Activated CD4-positive, alpha-beta memory T cell treated with anti-CD3 and anti-CD28 coated beads, Interleukin-2, amount 10 ng/mL, durations not matched to agents 7 days and 5 days (primary cell): Measurements from ENCODE around the gene TMPRSS5. TPM values are rescaled to one million over a fixed set of nuclear protein-coding genes. Genes with fewer than 3 reads are reported as not detected.

Experiments
- CTCF ChIA-PET: fragments of 350-600 bp; sonication (Branson Sonifier 250); formaldehyde crosslinking; loops from one replicate; lab custom pipeline; 2021; ENCODE audit warnings: antibody characterized with exemption, inconsistent platforms; lab: Charles Lee
- POLR2A ChIA-PET: fragments of 350-600 bp; sonication (Branson Sonifier 250); formaldehyde crosslinking; loops from one replicate; lab custom pipeline; 2021; ENCODE audit warnings: antibody characterized with exemption; lab: Charles Lee
- DNase-seq: peaks from one replicate; pipeline ENCODE4 v3.0.0-alpha.2; 2020
- H3K27ac Mint-ChIP-seq: one replicate; pipeline ENCODE4 v1.8.0; 2021; ENCODE audit warnings: mild to moderate bottlenecking, mixed read lengths
- H3K27me3 Mint-ChIP-seq: one replicate; pipeline ENCODE4 v1.8.0; 2021; ENCODE audit warnings: mixed read lengths
- H3K36me3 Mint-ChIP-seq: one replicate; pipeline ENCODE4 v1.8.0; 2021; ENCODE audit warnings: low read depth, mixed read lengths
- H3K4me1 Mint-ChIP-seq: one replicate; pipeline ENCODE4 v1.8.0; 2021; ENCODE audit warnings: mixed read lengths
- H3K4me3 Mint-ChIP-seq: one replicate; pipeline ENCODE4 v1.8.0; 2021; ENCODE audit warnings: mild to moderate bottlenecking, mixed read lengths
- H3K9me3 Mint-ChIP-seq: one replicate; pipeline ENCODE4 v1.8.0; 2021; ENCODE audit warnings: mixed read lengths
- total RNA-seq, 2 experiments: library from RNA; stranded (reverse); gene quantifications; one replicate each; pipeline ENCODE4 v1.2.3, GENCODE V29; 2021

TMPRSS5 gene
- total RNA-seq, 2 experiments from 2014 or later, result 0.50 to 0.78 TPM

GRCh38 chr11:113649311-113649710 is 56.8 kb downstream of the TMPRSS5 start:
- Mint-ChIP-seq H3K27me3 (peaks cover 21% of the 10 kb centered on the region), H3K4me3 (no peak overlapping the region), H3K4me1 (peaks cover 2% of the 10 kb centered on the region), H3K36me3 (no peaks in the 10 kb centered on the region), H3K27ac (no peak overlapping the region), H3K9me3 (peaks cover 2% of the 10 kb centered on the region)
- POLR2A ChIA-PET, result no interaction called here
- DNase-seq, result no peak
- CTCF ChIA-PET, result no interaction called here

DNA sequence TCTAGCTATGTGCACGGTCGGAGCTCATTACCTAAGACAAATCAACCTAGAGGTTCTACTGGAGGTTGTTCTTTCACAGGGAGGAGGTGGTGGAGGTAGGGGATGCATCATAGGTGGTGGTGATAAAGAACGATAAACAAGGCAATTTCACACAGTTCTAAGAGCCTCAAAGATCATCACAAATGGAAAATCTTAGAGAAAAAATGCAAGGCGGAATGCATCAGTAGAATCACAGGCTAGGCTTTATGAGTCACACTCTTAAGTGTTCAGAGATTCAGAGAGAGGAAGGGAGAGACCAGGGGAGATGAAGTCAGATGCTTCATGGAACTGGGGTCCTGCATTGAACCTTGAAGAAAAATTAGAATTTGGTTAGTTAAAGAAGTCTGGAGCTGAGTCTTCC is 58.3 kb downstream of the TMPRSS5 start:
- no peak for DNase-seq
- peaks cover 15% of the 10 kb centered on the region for H3K27me3 Mint-ChIP-seq
- H3K27ac Mint-ChIP-seq, result no peak overlapping the region
- no peak overlapping the region for H3K4me3 Mint-ChIP-seq
- peaks cover 2% of the 10 kb centered on the region for H3K4me1 Mint-ChIP-seq
- H3K9me3 Mint-ChIP-seq, result peaks cover 2% of the 10 kb centered on the region
- no peaks in the 10 kb centered on the region for H3K36me3 Mint-ChIP-seq
- CTCF ChIA-PET, result no interaction called here
- POLR2A ChIA-PET, result no interaction called here

DNA sequence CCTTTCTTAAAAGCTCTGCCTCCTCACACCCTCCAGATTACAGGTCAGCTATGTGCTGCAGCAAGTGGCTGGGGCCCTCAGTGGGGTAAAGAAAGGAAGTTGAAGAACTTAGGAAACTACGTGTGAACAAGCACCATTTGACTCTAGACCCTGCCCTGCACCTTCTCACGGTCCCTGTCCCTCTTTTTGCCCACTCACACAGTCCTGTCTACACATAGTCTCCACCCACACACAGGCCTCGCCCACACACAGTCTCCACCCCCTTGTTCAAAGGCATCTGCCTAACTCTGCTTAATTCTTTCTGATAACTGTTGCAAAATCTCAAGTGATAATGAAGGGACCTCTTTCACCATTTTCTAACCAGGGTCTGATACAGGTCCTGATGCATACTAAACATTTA is 59.0 kb downstream of the TMPRSS5 start:
- CTCF ChIA-PET, result interaction anchor here (0.5 kb wide), 1 partner anchor 116 kb away, joined by 3 read pairs; no protein-coding TSS in a partner anchor
- POLR2A ChIA-PET, result no interaction called here
- H3K4me3 Mint-ChIP-seq, result no peak overlapping the region

DNA sequence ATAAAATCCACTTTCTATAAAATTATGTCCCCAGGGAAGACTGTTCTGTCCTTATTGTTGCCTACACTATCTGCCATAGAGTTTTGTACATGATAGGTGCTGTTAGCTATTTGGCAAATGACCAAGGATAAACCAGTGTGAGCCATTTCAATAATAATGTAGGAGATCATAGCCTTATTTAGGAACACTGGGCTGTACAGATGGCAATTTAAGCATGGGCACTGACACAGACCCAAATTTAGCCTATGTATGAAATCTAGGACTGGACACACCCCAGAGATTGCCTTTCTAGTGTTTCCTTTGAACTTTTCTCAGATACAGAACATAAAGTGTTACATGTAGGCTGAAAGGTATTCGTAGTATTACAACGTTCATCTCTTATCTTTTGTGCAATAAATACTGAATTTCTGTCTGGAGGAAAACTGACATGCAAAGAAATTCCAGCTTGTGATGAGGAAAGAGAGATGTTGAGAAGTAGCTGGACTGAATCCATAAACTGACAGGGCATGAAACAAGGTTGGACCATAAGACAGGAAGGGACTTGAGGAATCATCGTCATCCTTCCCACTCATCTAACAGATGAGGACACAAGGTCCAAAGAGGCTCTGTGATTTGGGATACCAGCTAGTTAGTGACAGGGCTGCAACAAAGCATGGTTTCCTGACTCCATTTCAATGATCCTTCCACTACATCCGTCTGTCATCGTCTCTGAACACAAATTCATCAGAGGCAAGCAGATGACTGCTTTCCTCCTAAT is 60.3 kb downstream of the TMPRSS5 start:
- Mint-ChIP-seq H3K4me1 (peaks cover 6% of the 10 kb centered on the region), H3K27me3 (peaks cover 8% of the 10 kb centered on the region), H3K4me3 (no peak overlapping the region), H3K36me3 (no peaks in the 10 kb centered on the region), H3K9me3 (no peaks in the 10 kb centered on the region), H3K27ac (no peak overlapping the region)
- ChIA-PET POLR2A (no interaction called here), CTCF (no interaction called here)
- DNase-seq, result no peak

More for the DNA sequence above, 59.0 kb downstream of the TMPRSS5 start:
- Mint-ChIP-seq H3K27me3 (peaks cover 13% of the 10 kb centered on the region), H3K4me1 (peaks cover 2% of the 10 kb centered on the region), H3K36me3 (no peaks in the 10 kb centered on the region), H3K9me3 (peaks cover 2% of the 10 kb centered on the region), H3K27ac (no peak overlapping the region)
- DNase-seq, result no peak

DNA sequence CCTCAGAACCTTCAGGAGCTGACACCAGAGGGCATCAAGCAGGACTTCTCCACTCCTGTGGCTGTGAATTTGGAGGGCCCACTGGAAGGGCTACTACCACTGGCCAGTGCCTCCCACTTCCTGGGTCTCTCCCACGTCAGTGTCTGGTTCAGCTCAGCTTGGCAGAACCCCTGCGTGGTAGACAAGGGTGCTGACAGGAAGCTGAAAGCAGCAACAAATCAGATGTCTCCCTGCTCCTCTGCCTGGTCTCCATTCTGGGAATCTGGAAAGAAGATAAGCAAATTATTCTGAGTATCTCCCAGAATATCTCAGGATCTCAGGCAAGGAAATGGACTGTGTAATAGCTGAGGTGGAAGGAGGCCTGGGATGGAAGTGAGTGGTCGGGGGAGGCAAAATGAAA is 61.5 kb downstream of the TMPRSS5 start:
- no peaks in the 10 kb centered on the region for H3K9me3 Mint-ChIP-seq
- no peak for DNase-seq
- peaks cover 9% of the 10 kb centered on the region for H3K27me3 Mint-ChIP-seq
- no peaks in the 10 kb centered on the region for H3K36me3 Mint-ChIP-seq
- H3K4me1 Mint-ChIP-seq, result peaks cover 6% of the 10 kb centered on the region
- no peak overlapping the region for H3K4me3 Mint-ChIP-seq
- POLR2A ChIA-PET, result no interaction called here
- CTCF ChIA-PET, result no interaction called here
- no peak overlapping the region for H3K27ac Mint-ChIP-seq

DNA sequence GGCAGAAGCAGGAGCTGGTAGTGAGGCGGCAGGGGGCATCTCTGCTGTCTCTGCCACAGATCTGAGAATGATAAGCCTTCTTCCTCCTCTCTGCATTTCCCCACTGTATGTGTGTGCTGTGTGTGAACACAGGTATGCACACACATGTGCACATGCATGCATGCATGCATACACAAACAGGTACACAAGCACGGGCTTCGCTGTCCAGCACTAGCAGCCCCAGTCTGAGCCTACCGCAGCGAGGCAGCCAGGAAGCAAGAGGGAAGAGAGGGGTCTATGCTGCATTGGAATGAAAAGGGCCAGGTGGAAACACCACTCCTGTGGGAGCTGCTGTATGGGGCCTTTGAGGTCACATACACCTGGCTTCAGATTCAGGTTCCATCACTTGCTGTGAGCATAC is 62.4 kb downstream of the TMPRSS5 start:
- Mint-ChIP-seq H3K4me3 (no peak overlapping the region), H3K27ac (no peak overlapping the region), H3K36me3 (no peaks in the 10 kb centered on the region), H3K4me1 (peaks cover 6% of the 10 kb centered on the region), H3K27me3 (peaks cover 13% of the 10 kb centered on the region), H3K9me3 (no peaks in the 10 kb centered on the region)
- CTCF ChIA-PET, result no interaction called here
- POLR2A ChIA-PET, result no interaction called here
- no peak for DNase-seq

GRCh38 chr11:113643006-113643585 is 63.0 kb downstream of the TMPRSS5 start:
- peaks cover 15% of the 10 kb centered on the region for H3K27me3 Mint-ChIP-seq
- H3K4me1 Mint-ChIP-seq, result peaks cover 6% of the 10 kb centered on the region
- no peak for DNase-seq
- H3K27ac Mint-ChIP-seq, result no peak overlapping the region
- no peaks in the 10 kb centered on the region for H3K9me3 Mint-ChIP-seq
- ChIA-PET POLR2A (no interaction called here), CTCF (no interaction called here)
- H3K4me3 Mint-ChIP-seq, result no peak overlapping the region
- no peaks in the 10 kb centered on the region for H3K36me3 Mint-ChIP-seq

- ChIA-PET POLR2A (no interaction called here), CTCF (no interaction called here)
- DNase-seq, result no peak
- no peaks in the 10 kb centered on the region for H3K9me3 Mint-ChIP-seq
- H3K27me3 Mint-ChIP-seq, result peaks cover 10% of the 10 kb centered on the region
- no peak overlapping the region for H3K27ac Mint-ChIP-seq
- H3K4me1 Mint-ChIP-seq, result peaks cover 5% of the 10 kb centered on the region
- H3K36me3 Mint-ChIP-seq, result no peaks in the 10 kb centered on the region
- H3K4me3 Mint-ChIP-seq, result no peak overlapping the region
Observed at GRCh38 chr11:113642090-113642489, 64.0 kb downstream of the TMPRSS5 start.

DNA sequence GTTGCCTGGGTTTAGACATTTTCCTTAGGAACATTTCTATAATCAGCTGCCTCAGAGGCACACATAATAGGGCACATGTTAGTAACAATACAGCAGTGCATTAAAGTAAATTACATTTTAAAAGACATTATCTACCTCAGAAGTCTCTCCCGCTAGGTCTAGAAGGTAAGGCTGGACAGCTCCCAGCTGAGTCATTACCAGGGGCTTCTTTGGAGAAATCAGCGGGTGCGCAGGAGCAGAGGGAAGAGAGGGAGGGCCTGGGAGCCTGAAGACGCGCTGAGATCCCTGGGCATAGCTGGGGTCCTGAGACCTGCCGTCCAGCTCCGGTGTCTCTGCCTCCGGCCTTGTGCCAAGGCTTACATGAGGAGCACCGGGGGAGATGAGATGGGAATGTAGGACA is 67.7 kb downstream of the TMPRSS5 start:
- DNase-seq, result no peak
- Mint-ChIP-seq H3K4me3 (no peak overlapping the region), H3K4me1 (peaks cover 4% of the 10 kb centered on the region), H3K9me3 (no peaks in the 10 kb centered on the region), H3K27ac (no peak overlapping the region), H3K36me3 (no peaks in the 10 kb centered on the region), H3K27me3 (peaks cover 7% of the 10 kb centered on the region)
- ChIA-PET CTCF (no interaction called here), POLR2A (no interaction called here)

- ChIA-PET CTCF (no interaction called here), POLR2A (no interaction called here)
- H3K4me3 Mint-ChIP-seq, result no peak overlapping the region
- H3K27ac Mint-ChIP-seq, result no peak overlapping the region
- no peaks in the 10 kb centered on the region for H3K9me3 Mint-ChIP-seq
- H3K36me3 Mint-ChIP-seq, result no peaks in the 10 kb centered on the region
- peaks cover 4% of the 10 kb centered on the region for H3K4me1 Mint-ChIP-seq
- DNase-seq, result no peak
- peaks cover 7% of the 10 kb centered on the region for H3K27me3 Mint-ChIP-seq
Observed at GRCh38 chr11:113637636-113638035, 68.5 kb downstream of the TMPRSS5 start.

Other genes starting within 250 kb of the TMPRSS5 start
- gene DRD2, start 230.9 kb downstream of the TMPRSS5 start, total RNA-seq, result under 1 TPM; 0.30 to 0.86 TPM
- gene ZW10, start 67.4 kb upstream of the TMPRSS5 start, total RNA-seq, result 10 to 100 TPM; 14.4 to 15.2 TPM
- not detected for gene CLDN25, start 73.5 kb upstream of the TMPRSS5 start, total RNA-seq
- 10 to 100 TPM; 52.3 to 53.8 TPM for gene USP28, start 169.3 kb upstream of the TMPRSS5 start, total RNA-seq
- not detected for gene HTR3B, start 198.5 kb upstream of the TMPRSS5 start, total RNA-seq